B cell (primary cell): Measurements from ENCODE around the gene PAQR5. TPM values are rescaled to one million over a fixed set of nuclear protein-coding genes. Genes with fewer than 3 reads are reported as not detected.

Source experiments
- ATAC-seq: fragments of 200-7000 bp; cut with Tn5 transposase; one replicate; pipeline ENCODE4 v1.10.0; 2021; ENCODE audit warnings: low read depth, mild to moderate bottlenecking, moderate number of reproducible peaks, moderate library complexity
- CTCF ChIA-PET: fragments of 350-600 bp; sonication (Branson Sonifier 250); formaldehyde crosslinking; loops from one replicate; lab custom pipeline; 2021; ENCODE audit warnings: antibody characterized with exemption, inconsistent platforms; lab: Charles Lee
- POLR2A ChIA-PET: fragments of 350-600 bp; sonication (Branson Sonifier 250); formaldehyde crosslinking; loops from one replicate; lab custom pipeline; 2021; ENCODE audit warnings: antibody characterized with exemption; lab: Charles Lee
- DNase-seq: peaks from one replicate; pipeline ENCODE4 v3.0.0; 2013
- H2AFZ ChIP-seq: 2 replicates; pipeline ENCODE4 v1.6.1; 2012; ENCODE audit warnings: mild to moderate bottlenecking, low read depth, low read length; ENCODE audit not compliant: insufficient read depth, poor library complexity, severe bottlenecking
- H3K27ac ChIP-seq, 2 donors: 1 replicate in 1 of 2; 2 replicates in 1 of 2; pipeline ENCODE4 v1.5.1; 2012 to 2013; ENCODE audit warnings: low read length in 2 of 2, mild to moderate bottlenecking in 2 of 2, moderate library complexity in 1 of 2
- H3K27me3 ChIP-seq, 4 experiments: fragments of 200-600 bp in 1 of 4; sonication (generic) in 1 of 4; replicated peaks in 1 of 4; 1 replicate in 2 of 4; 2 replicates in 2 of 4; pipeline versions ENCODE4 v1.6.1 to v1.7.0; 2013 to 2016; ENCODE audit warnings: low read length in 3 of 4, mild to moderate bottlenecking in 2 of 4, mixed read lengths in 1 of 4, moderate library complexity in 1 of 4; ENCODE audit not compliant: insufficient read depth in 4 of 4, control insufficient read depth in 3 of 4; ENCODE audit errors: control extremely low read depth in 1 of 4
- H3K36me3 ChIP-seq, 2 experiments: replicated peaks in 1 of 2; 1 replicate in 1 of 2; 2 replicates in 1 of 2; pipeline versions ENCODE4 v1.6.1 to v1.7.1; 2013; ENCODE audit warnings: low read length in 1 of 2; ENCODE audit not compliant: insufficient read depth in 2 of 2, control insufficient read depth in 1 of 2; ENCODE audit errors: control extremely low read depth in 1 of 2, extremely low read depth in 1 of 2
- H3K4me1 ChIP-seq, 2 donors: fragments of 200-600 bp in 1 of 2; sonication (generic) in 1 of 2; 1 replicate in 1 of 2; 2 replicates in 1 of 2; pipeline versions ENCODE4 v1.5.1 to v1.6.1; 2013 to 2017; ENCODE audit warnings: low read length in 2 of 2; ENCODE audit not compliant: control insufficient read depth in 2 of 2, insufficient read depth in 2 of 2
- H3K4me2 ChIP-seq: replicated peaks from 2 replicates; pipeline ENCODE3; 2012; ENCODE audit warnings: mild to moderate bottlenecking, low read depth, low read length; ENCODE audit not compliant: poor library complexity, severe bottlenecking
- H3K4me3 ChIP-seq, 5 experiments: fragments of 200-600 bp in 1 of 5; sonication (generic) in 1 of 5; 1 replicate in 3 of 5; 2 replicates in 2 of 5; pipeline versions ENCODE4 v1.5.1 to v1.7.0; 2011 to 2016; ENCODE audit warnings: low read length in 4 of 5, mild to moderate bottlenecking in 4 of 5, low read depth in 2 of 5, control low read depth in 1 of 5, moderate library complexity in 1 of 5; ENCODE audit not compliant: insufficient read depth in 1 of 5; ENCODE audit errors: control extremely low read depth in 1 of 5, extremely low read depth in 1 of 5
- H3K79me2 ChIP-seq: fragments of 200-600 bp; sonication (generic); one replicate; pipeline ENCODE4 v1.6.0; 2016; ENCODE audit warnings: low read length; ENCODE audit not compliant: control insufficient read depth, insufficient read depth
- H3K9ac ChIP-seq: fragments of 200-600 bp; sonication (generic); 2 replicates; pipeline ENCODE4 v1.6.1; 2017; ENCODE audit warnings: mild to moderate bottlenecking, low read length, moderate library complexity
- H3K9me3 ChIP-seq, 3 donors: one replicate each; pipeline versions ENCODE4 v1.6.1 to v1.7.1; 2013; ENCODE audit warnings: low read length in 2 of 3; ENCODE audit not compliant: control insufficient read depth in 2 of 3, insufficient read depth in 1 of 3; ENCODE audit errors: control extremely low read depth in 1 of 3
- H4K20me1 ChIP-seq: 2 replicates; pipeline ENCODE4 v1.6.0; 2012; ENCODE audit warnings: mild to moderate bottlenecking, low read length; ENCODE audit not compliant: insufficient read depth, control insufficient read depth, poor library complexity, severe bottlenecking
- H3K27ac Mint-ChIP-seq: one replicate; pipeline ENCODE4 v1.8.0; 2021; ENCODE audit warnings: mixed read lengths
- H3K27me3 Mint-ChIP-seq: one replicate; pipeline ENCODE4 v1.8.0; 2021; ENCODE audit warnings: mixed read lengths
- H3K4me1 Mint-ChIP-seq: one replicate; pipeline ENCODE4 v1.8.0; 2021; ENCODE audit warnings: mixed read lengths
- H3K4me3 Mint-ChIP-seq: one replicate; pipeline ENCODE4 v1.8.0; 2021; ENCODE audit warnings: mixed read lengths
- H3K9me3 Mint-ChIP-seq: one replicate; pipeline ENCODE4 v1.8.0; 2022; ENCODE audit warnings: mixed read lengths; ENCODE audit not compliant: insufficient read depth
- EZH2 ChIP-seq: IDR thresholded peaks from 2 replicates; pipeline ENCODE4 v1.6.1; 2012; ENCODE audit warnings: borderline replicate concordance, low read depth, mild to moderate bottlenecking, moderate library complexity, low read length; ENCODE audit not compliant: insufficient read depth, poor library complexity, severe bottlenecking
- WGBS: methylation state at CpG from one replicate; pipeline ENCODE4 v1.1.5; 2013; ENCODE audit warnings: missing lambda C conversion rate; ENCODE audit not compliant: insufficient coverage; 5-methylcytosine and 5-hydroxymethylcytosine counted together
- intact Hi-C: fragments of 100-400 bp; cut with micrococcal nuclease; formaldehyde crosslinking; loops from one replicate; pipeline ENCODE4 v1.10.0; 2022
- polyA plus RNA-seq: library from polyadenylated mRNA; depleted of rRNA; stranded (reverse); fragments of >200 nt; gene quantifications from 2 replicates; pipeline ENCODE4 v1.2.3, GENCODE V29; 2012
- total RNA-seq, 2 donors: library from RNA; stranded (reverse); fragments of 120-200 nt in 1 of 2; gene quantifications; 1 replicate in 1 of 2; 2 replicates in 1 of 2; pipeline versions ENCODE4 v1.2.3 to v1.2.4, GENCODE V29; 2013 to 2022
- TF ChIP-seq, protein P1 (sequence below): fragments of 200-600 bp; IDR thresholded peaks from one replicate; pipeline ENCODE4 v1.8.0; 2022; ENCODE audit warnings: antibody characterized with exemption, mild to moderate bottlenecking

The PAQR5 gene
- total and polyA plus RNA-seq, 2 donors (not counting 1 experiment from before 2014, with no cell fraction given), result not detected

DNA sequence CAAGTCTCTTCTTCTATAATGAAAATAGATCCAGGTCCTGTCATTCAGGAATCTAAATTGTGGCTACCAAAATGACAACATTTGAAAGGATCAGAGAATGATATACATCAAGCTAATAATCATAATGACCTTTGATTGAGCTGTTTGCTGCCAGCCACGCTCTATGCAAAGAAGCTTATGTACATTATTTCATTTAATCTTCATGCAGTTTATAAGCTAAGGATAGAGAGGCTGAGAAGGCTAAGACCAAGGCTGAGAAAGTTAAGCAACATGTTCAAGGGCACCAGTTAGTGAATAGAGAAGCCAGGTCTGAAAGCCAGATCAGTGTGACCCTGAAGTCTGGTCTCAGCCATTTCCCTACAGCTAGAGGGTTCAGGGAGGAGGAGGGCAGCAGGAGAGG, 29.4 kb downstream of the PAQR5 start:
- DNase-seq (no peak), ATAC-seq (no peak)
- no peak for TF ChIP-seq EZH2
- TF ChIP-seq, protein P1, sequence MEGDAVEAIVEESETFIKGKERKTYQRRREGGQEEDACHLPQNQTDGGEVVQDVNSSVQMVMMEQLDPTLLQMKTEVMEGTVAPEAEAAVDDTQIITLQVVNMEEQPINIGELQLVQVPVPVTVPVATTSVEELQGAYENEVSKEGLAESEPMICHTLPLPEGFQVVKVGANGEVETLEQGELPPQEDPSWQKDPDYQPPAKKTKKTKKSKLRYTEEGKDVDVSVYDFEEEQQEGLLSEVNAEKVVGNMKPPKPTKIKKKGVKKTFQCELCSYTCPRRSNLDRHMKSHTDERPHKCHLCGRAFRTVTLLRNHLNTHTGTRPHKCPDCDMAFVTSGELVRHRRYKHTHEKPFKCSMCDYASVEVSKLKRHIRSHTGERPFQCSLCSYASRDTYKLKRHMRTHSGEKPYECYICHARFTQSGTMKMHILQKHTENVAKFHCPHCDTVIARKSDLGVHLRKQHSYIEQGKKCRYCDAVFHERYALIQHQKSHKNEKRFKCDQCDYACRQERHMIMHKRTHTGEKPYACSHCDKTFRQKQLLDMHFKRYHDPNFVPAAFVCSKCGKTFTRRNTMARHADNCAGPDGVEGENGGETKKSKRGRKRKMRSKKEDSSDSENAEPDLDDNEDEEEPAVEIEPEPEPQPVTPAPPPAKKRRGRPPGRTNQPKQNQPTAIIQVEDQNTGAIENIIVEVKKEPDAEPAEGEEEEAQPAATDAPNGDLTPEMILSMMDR, result no peak
- Histone ChIP-seq H3K36me3 (no peaks in the 10 kb centered on the region), H3K27ac (no peak overlapping the region), H3K27me3 (peaks cover 0 to 7% (median 0%) of the 10 kb centered on the region in 4 experiments), H3K79me2 (no peaks in the 10 kb centered on the region), H2AFZ (no peak overlapping the region), H3K4me1 (no peaks in the 10 kb centered on the region), H3K4me3 (no peak overlapping the region), H3K9ac (no peak overlapping the region), H4K20me1 (no peaks in the 10 kb centered on the region), H3K4me2 (no peak overlapping the region), H3K9me3 (peaks cover 0 to 5% (median 0%) of the 10 kb centered on the region in 3 donors)
- intact Hi-C loops, result no loop called here
- H3K4me3 Mint-ChIP-seq, result no peak overlapping the region
- POLR2A ChIA-PET, result no interaction called here
- WGBS, result no CpG with 5 or more reads among the region's 1 CpG
- H3K4me1 Mint-ChIP-seq, result no peaks in the 10 kb centered on the region
- no peaks in the 10 kb centered on the region for H3K9me3 Mint-ChIP-seq
- peaks cover 41% of the 10 kb centered on the region for H3K27me3 Mint-ChIP-seq
- no peak overlapping the region for H3K27ac Mint-ChIP-seq
- CTCF ChIA-PET, result no interaction called here

GRCh38 chr15:69328739-69329138, 30.0 kb downstream of the PAQR5 start:
- Mint-ChIP-seq H3K4me3 (no peak overlapping the region), H3K27ac (no peak overlapping the region), H3K4me1 (no peaks in the 10 kb centered on the region), H3K27me3 (peaks cover 44% of the 10 kb centered on the region), H3K9me3 (no peaks in the 10 kb centered on the region)
- Histone ChIP-seq H3K4me3 (no peak overlapping the region), H3K9ac (no peak overlapping the region), H3K36me3 (no peaks in the 10 kb centered on the region), H3K4me1 (no peaks in the 10 kb centered on the region), H3K27me3 (peaks cover 0 to 7% (median 0%) of the 10 kb centered on the region in 4 experiments), H3K27ac (no peak overlapping the region), H4K20me1 (no peaks in the 10 kb centered on the region), H3K9me3 (peaks cover 0 to 5% (median 0%) of the 10 kb centered on the region in 3 donors), H3K79me2 (no peaks in the 10 kb centered on the region), H2AFZ (no peak overlapping the region), H3K4me2 (no peak overlapping the region)
- intact Hi-C loops, result no loop called here
- ChIA-PET CTCF (no interaction called here), POLR2A (no interaction called here)
- no peak for DNase-seq
- WGBS, result 84% methylated on average over 8 of the region's 8 CpGs
- no peak for ATAC-seq
- TF ChIP-seq EZH2, result no peak
- TF ChIP-seq, protein P1, result no peak
